ENCODE results near the gene CLIP4. TPM values are rescaled to one million over a fixed set of nuclear protein-coding genes. Genes with fewer than 3 reads are reported as not detected.

Gene CLIP4
- total RNA-seq, 1 experiment from 2014 or later = 1.5 TPM

DNA sequence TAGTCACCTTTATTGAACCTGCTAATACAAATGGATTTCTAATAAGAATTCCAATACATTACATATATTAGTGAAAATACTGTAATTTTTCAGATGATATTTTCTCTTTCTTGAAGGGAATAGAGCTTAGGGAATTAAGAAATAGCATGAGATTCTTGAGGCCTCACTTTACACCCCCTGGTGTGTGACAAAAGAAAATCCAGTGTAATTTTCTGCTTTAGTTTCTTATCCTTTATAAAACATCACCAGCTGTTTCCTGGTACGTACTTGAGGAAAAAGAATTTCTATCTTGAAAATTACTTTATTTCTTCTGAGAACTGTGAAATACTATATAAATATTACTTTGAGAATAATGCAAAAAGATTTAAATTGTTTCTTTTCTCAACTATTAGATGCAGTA is 71.6 kb downstream of the CLIP4 start:
- DNase-seq (ENCODE audit: low read depth) = no peak

DNA sequence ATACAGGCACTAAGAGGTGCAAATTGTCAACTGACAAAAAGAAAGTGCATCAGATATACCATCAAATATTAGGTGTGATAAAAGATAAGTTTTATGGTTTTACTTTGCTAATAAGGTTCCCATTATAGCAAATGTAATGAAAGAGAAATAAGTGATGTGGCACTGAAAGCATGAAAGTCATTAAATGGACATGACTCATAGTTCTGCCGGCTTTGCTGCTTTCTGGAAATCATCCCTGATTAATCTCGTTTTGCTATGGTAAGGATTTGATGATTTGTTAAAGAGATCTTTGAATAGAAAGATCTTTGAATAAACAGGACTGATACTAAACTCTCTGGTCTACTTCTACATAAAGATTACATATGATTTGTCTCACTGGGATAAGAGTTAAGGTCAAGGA is 72.7 kb downstream of the CLIP4 start:
- no peak for DNase-seq (ENCODE audit: low read depth)

DNA sequence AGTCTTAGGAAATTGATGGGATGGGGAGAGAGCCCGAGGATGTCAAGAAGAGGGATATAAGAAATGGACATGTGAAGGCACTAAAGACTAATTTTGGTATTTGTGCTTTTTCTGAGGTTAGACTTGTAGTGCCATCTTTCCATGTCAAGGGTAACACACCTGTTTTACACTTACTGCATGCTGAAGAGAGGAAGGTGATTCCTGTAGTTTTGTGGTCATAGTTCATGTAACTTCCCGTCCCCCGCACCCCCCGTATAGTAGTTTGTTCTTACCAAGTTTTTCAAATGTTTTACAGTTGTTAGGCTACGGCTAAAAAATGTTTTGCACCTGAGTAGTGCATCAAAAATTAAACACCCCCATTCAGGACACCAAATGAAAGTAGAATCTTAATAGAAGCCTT is 73.8 kb downstream of the CLIP4 start:
- no peak for DNase-seq (ENCODE audit: low read depth)

DNA sequence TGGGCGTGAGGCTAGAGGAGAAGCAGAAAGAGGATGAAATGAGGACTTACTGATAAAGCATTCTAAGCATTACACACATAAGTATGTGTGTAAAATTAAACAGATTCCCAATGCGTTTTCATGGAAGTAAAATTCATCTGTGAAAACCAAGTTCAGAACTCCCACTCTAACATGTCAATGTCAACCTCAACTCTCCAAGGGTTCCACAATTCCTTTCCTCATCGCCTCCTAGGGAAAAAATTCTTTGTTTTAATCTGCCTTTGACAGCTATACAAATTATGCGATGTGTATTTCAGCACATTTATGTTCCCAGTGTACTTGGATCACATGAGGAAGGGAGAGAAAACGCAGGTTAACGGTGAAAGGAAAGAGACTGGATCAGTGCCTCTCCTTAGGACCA is 76.6 kb downstream of the CLIP4 start:
- no peak for DNase-seq (ENCODE audit: low read depth)

DNA sequence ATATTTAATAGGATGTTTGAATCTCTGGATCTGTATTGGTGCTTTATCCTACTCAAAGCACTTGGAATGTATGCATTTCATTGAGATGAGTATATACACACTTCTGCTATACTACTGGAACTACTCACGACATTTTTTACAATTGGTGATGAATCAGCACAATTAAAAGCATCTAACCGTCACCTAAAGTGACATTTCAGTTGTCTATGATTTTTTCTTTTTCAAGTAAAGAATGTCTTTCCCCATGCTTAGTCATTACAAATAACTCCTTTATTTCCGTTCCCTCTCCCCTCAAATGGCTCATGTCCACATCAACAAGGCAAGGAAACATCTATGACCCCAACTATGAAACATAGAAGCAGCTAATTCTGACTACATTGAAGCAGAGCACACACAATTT is 77.3 kb downstream of the CLIP4 start:
- peak; percentile 84 for DNase-seq (ENCODE audit: low read depth)

DNA sequence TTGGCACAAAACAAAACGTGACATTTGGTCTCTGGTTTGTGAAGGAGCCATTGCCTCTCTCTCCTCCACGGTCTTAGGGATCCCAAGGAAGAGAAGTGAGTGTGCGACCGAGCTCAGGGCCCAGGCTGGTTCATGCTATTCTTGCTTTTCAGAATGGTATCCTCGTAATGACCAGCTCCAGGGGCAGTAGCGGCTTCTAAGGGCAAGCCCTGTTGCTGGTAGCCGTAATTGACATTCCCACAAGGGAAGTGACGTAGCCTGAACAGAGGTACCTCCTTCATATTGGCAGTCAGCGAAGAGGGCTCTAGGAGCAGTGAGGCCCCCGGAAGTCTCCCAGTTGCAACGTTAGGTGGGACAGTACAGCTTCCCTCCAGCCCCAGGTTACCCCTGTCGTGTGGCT is 77.9 kb downstream of the CLIP4 start:
- DNase-seq (ENCODE audit: low read depth) = no peak

DNA sequence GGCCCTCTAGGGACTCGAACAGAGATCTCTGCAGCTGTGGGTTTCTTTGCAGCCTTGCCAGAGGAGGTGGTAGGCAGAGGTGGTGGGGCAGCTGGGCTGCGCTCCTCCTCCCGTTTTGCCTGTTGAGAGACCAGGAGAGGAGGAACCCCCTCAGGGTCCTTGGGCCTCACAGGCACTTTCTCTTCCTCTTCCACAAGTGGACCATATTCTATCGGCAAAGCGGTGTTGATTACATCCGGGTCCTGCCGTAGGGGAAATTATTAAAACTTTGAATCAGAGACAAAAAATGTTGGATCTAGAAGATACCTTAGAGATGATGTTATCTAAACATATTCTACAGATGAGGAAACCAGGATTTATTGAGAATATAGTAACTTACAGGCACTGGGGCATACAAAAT is 78.5 kb downstream of the CLIP4 start:
- no peak for DNase-seq (ENCODE audit: low read depth)

DNA sequence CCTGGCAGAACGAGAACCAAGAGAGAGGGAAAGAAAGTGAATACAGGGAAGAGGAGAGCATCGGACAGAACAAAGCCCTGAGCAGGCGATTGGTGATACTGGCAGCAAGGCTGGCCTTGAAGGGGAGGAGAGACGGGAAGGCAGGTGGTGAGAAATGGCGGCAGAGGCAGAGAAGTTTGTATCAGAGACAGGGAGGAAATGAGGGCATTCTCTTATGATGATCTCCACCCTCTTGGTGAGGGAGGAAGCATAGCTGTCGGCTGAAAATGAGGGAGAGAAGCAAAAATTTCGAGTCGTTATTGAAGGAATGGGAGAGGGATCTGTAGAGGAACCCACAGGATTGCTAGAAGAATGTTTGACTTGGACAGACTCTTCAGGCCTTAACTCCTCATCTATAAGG is 80.6 kb downstream of the CLIP4 start:
- no peak for DNase-seq (ENCODE audit: low read depth)

DNA sequence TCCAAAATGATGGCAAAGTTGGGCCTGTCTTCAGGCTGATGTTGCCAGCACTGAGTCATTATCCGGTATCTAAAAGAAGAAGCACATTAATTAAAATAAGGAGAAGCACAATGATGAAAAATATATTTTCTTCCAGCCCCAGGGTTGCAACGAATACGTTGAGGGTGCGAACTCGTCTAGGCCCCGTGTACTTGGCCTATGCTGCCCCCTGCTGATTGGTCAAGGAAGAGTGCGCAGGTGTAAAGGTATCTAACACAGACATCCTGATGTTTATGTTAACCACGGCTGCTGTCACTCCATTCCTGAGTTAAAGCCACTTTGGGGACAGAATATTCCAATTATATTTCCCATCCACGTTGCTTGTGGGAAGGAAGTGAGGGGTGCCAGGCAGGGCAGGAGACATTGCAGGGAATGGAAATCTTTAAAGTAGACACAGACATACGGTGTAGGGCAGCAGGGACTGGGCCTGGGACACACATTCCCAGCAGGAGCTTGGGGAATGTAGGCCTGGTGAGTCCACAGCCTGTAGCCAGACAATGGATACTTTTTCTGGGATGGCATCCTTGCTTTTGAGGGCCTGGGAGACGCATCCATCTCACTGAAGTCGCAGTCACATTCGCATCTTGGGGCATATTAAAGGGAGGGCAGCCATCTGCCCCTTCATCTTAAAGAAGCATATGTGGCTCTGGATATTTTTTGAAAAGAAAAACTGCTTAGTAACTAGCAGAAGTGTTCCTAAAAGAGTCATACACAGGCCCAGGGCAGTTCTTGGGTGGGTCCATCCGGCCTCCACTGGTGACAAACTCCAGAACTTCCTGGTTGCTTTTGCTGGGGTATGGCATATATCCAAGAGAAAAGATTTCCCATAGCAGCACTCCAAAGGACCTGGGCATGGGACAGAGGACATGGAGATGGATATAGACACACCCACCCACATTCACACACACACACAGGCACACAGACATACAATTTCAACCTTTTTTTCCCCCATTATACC is 81.9 kb downstream of the CLIP4 start:
- peak; percentile 54 for DNase-seq (ENCODE audit: low read depth)

DNA sequence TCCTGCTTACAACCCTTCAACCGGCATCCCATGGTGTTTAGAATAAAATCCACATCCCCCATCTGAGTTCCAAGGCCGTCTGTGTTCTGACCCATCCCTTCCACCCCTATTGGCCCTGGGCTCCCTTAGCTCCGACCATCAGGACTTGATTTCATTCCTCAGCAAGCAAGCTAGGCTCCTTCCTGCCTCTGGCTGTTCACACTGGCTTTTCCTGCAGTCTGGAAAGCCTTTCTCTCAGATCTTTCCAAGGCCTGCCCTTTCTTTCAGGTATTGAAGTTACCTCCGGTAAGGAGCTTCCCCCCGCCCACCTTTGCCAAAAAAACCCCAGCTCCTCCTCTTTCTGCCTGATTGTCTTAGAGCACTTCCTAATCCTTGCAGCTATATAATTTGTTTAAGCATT is 86.8 kb downstream of the CLIP4 start:
- DNase-seq (ENCODE audit: low read depth) = no peak

DNA sequence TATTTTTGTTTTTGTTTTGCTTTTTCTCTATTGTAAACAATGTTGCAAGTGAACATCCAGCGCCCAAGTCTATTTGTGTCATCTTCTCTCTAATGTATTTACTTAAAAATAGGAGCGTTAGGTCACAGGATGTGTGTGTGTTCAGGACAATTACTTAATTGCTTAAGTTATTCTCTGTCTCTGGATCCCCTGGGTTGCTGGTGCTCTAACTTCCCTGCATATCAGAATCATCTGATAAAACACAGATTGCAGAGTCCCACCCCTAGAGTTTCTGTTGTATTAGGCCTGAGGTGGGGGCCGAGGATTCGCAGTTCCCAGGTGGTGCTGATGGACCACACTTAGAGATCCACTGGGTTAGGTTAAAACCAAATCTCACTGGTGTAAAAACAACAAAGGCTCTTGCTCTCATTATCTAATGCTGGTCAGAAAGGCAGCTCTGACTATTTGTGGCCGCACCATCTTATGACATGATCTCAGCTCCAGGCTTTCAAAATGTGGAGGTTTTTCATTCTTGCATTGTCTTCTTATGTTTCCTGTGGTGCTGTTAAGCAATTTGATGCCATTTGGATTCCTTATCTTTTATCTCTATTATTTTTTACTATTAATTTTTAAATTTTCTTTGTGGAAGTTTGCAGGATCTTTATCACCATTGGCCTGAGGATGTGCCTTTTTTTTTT is 87.7 kb downstream of the CLIP4 start:
- DNase-seq (ENCODE audit: low read depth) = no peak

DNA sequence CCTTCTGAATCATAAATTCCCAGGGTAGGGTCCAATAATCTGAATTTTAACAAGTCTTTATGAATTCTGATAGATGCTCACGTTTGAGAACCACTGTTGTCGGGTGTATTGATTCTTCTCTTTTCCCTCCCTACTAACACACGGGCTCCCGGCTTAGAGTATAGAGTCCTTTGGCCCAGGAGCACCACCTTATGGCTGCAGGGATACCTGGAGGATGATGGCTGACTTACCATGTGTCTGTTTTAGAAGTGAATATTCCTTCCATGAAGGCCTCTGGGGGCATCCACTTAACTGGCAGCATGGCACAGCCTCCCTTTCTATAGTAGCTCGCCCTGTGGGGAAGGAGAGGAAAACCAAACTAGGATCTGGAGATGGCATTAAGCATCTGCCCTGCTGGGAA is 91.7 kb downstream of the CLIP4 start:
- DNase-seq (ENCODE audit: low read depth) = no peak

DNA sequence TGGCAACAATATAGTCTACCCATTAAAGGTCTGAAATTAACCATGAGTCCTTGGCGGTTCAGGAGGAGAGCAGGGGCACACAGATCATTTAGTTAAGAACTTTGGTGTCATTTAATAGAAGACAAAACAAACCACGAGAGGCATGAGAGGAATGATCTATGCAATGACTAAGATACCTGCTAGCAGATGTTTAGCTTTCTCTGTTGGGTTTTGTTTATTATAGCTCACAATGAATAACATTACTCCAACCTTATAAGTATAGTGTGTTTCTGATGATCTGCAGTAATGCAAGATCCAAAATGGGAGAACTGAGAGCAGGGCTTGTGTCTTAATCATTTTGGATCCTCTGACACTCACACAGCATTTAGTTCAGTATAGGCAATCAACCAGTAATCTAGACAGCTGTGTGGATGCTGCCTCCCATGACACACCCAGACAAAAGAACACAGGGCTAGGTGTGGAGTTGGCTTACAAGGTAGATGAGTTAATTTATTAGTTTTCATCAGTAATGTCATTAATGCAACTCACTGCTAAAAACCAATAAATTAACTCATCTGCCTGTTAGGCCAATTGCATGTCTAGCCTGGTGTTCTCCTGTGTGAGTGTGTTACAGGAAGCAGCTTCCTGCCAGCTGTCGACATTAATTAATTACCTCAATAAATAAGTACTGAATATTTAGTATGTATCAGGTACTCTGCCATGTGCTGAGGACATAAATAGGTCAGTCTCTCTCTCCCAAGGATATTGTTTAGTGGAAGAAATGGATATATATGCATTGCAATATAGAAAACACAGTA is 92.3 kb downstream of the CLIP4 start:
- DNase-seq (ENCODE audit: low read depth) = no peak

DNA sequence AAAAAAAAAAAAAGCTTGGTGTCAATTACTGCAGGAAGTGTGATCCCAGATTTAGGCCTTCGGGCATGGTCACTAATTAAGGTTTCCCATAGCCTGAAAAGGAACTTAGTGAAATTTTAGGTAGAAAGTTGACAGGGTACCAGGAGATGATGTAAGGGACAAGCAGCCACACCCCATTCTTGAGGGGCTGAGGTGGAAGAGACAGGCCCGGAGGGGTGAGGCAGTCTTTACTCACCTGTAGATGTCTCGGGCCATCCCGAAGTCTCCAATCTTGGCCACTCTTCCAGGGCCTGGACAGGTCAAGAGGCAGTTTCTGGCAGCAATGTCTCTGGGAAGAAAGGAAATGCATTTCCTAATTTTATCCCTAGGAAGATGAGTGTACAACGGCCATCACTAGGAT is 94.3 kb downstream of the CLIP4 start:
- DNase-seq (ENCODE audit: low read depth) = no peak

DNA sequence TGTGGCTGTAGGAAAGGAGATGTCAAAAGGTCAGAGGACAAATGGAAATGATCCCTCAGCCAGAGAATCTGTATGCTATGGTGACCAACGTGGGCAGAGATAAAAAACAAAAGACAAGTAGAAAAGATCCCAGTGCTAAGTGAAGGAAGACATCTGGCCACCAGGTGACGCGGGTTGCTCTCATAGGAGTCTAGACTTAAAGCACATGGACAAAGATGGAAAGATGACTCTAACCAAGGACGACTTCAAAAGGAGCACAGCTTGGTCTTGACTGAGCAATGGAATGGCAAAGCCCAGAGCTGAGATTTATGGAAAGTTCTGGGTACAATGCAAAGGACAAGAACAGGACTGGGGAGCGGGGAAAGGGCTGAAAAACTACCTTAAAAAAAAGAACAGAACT is 96.8 kb downstream of the CLIP4 start:
- no peak for DNase-seq (ENCODE audit: low read depth)

DNA sequence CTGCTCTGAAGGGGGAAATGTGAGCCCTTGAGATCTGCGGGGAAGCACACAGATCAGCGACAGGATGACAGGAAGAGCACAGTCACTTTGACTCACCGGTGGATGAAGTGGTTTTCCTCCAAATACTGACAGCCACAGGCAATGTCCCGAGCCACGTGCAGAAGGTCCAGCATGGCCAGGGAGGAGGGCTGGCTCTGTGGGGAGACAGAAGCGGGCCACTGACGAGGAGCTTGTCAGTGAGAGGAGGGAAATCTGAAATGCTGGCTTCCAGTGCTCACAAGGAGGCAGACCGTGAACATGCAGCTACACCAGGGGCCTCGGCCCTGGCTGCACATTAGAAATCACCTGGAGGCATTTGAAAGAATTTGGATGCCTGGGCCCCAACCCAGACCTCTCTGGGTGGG is 98.7 kb downstream of the CLIP4 start:
- peak; percentile 84 for DNase-seq (ENCODE audit: low read depth)

DNA sequence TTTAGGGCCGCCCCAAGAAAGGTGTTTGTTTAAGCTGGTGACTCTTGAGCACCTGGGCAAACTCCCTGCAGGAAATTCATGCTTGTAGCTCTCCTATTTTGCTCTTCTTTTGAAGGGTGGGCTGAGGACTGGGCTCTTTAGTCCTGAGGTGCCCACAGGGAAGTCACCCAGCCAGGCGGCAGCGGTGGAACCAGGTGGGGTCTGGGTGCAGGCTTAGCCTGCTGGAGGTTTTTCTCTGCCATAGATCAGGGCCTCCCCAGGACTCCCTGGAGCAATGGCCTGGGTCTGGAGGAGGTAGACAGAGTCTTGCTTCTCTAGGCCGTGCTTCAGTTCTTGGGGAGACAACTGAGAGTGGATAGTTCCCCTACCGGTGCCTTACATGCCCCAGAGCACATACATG is 99.9 kb downstream of the CLIP4 start:
- DNase-seq (ENCODE audit: low read depth) = no peak

DNA sequence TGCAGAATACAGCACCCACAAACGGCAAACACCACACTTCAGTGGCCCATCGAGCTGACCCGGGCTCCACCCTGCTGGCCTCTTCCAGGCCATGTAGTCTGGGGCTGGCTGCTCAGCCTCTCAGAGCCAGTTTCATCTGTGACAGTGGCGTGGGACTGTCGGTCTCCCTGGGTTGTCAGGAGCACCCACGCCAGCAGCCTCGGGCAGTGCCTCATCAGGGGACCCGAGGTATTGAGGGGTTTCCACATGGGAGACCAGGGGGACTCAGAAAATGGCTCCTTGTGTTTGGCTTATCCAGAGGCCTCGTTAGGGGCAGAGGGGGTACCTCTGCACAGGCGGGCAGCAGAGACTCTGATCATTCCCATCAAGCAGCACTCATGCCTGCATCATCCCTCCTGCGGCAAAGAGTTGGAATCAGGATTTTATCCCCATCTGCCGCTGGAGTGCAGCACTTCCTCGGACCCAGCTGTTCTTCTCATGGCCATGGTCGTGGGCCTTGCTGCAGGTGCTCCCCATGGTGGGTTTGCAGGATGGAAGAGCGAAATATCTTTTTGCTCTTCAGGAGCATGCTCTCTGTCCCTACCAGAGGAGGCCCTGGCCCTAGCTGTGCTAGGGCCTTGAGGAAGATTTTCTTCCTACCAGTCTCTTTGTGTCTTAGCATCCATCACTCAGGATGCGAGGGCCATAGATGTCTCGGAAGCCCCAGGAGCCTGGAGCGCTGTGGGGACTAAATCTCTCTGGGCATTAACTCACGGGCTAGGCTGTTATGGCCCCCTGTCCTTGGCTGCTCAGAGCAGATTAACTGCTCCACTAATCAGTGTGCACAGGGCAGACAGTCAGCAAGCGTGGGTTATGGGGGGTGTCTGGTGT is 100.8 kb downstream of the CLIP4 start:
- no peak for DNase-seq (ENCODE audit: low read depth)

DNA sequence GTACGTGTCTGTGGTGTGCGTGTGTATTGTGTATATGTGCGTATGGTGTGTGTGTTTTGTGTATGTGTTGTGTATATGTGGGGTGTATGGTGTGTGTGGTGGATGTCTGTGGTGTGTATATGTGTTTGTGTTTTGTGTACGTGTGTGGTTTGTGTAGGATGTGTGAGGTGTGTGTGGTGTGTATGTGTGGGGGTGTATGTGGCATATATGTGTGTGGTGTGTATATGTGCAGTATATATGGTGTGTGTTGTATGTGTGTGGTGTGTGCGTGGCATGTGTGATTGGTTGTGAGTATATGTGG is 101.3 kb downstream of the CLIP4 start:
- DNase-seq (ENCODE audit: low read depth) = no peak

DNA sequence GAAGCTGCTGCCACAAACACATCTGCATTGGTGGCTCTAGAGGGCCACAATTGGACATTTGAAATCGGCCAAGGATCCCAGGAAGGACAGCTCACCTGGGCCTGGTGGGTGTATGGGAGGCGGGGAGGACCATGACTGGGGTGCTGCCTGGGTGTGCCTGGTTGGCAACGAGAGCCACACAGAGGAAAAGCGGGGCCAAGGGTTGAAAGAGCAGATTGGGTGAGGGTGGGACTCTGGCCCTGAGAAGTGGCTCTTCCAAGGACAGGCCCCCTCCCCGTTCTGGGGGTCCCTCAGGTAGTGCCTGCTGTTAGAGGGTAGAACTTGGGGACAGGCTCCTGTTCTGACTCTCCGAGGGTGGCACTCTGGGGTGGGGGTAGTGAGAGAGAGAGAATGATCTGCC is 102.9 kb downstream of the CLIP4 start:
- DNase-seq (ENCODE audit: low read depth) = no peak

DNA sequence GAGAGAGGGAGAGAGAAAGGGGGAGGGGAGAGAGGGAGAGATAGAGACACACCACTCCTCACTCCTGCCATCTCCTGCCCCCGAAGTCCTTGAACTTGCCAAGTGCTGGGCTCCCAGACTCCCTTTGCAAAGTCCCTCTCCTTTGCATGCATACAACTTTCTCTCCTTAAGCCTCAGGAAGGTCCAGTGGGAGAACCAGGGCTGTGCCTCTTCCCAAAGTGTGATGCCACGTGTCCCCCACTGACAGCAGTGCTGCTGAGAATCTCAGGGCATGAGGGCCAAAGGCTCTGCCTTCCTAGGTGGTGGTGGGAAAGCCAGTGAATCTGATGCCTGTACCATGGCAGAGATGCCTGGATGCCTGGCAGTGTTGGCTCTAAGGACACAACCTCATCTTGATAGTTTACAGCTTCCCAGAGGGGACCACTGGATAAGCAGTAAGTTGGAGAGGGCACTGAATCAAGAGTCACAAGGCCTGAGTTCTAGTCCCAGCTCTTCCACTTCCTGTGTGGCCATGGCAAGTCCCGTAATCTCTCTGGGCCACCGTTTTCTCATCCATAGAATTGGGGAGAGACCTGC is 103.4 kb downstream of the CLIP4 start:
- DNase-seq (ENCODE audit: low read depth) = no peak

Measured in HT1080 (cell line).